ENCODE results near the gene POLR2M. TPM values are rescaled to one million over a fixed set of nuclear protein-coding genes. Genes with fewer than 3 reads are reported as not detected.
A peak's percentile ranks its signal among the peaks of the same experiment; 100 is the strongest.

POLR2M gene
- total RNA-seq, 1 donor from 2014 or later = 1,069 TPM

GRCh38 chr15:57690341-57690966, 16.1 kb upstream of the POLR2M start:
- no peak overlapping the region for H3K4me3 Mint-ChIP-seq
- H3K27me3 Mint-ChIP-seq (ENCODE audit: insufficient read depth, low read depth) = no peaks in the 10 kb centered on the region
- H3K36me3 ChIP-seq = no peaks in the 10 kb centered on the region
- no peak overlapping the region for H3K9ac ChIP-seq
- peak overlapping the region; percentile 10 for H2AFZ ChIP-seq (replicated peaks)
- no peaks in the 10 kb centered on the region for H3K9me3 ChIP-seq (ENCODE audit: low read depth)
- no peak overlapping the region for H3K4me3 ChIP-seq
- H3K36me3 Mint-ChIP-seq = no peaks in the 10 kb centered on the region
- no peaks in the 10 kb centered on the region for H4K20me1 ChIP-seq (ENCODE audit: low read depth)
- H3K27me3 ChIP-seq = no peaks in the 10 kb centered on the region
- no peaks in the 10 kb centered on the region for H3K9me3 Mint-ChIP-seq
- no peak overlapping the region for H3K27ac ChIP-seq
- no peak overlapping the region for H3K4me2 ChIP-seq
- no peak overlapping the region for H3K27ac Mint-ChIP-seq
- no peaks in the 10 kb centered on the region for H3K79me2 ChIP-seq (ENCODE audit: low read depth)
- peaks cover 3% of the 10 kb centered on the region for H3F3A ChIP-seq (ENCODE audit: low read depth)
- peaks cover 2% of the 10 kb centered on the region for H3K4me1 Mint-ChIP-seq
- H3K4me1 ChIP-seq = no peaks in the 10 kb centered on the region
- no peak for DNase-seq (ENCODE audit: low spot score)
- TF ChIP-seq EZH2phosphoT487 (IDR thresholded peaks at IDR 0.05) (no peak), EZH2 (IDR thresholded peaks at IDR 0.05) (no peak), CTCF (IDR thresholded peaks at IDR 0.05) (no peak)

- Histone ChIP-seq H3K9ac (no peak overlapping the region), H3K4me2 (no peak overlapping the region), H3K79me2 (ENCODE audit: low read depth) (no peaks in the 10 kb centered on the region), H3K36me3 (no peaks in the 10 kb centered on the region), H3K9me3 (ENCODE audit: low read depth) (no peaks in the 10 kb centered on the region), H4K20me1 (ENCODE audit: low read depth) (no peaks in the 10 kb centered on the region), H3F3A (ENCODE audit: low read depth) (peaks cover 3% of the 10 kb centered on the region), H3K27ac (no peak overlapping the region), H2AFZ (replicated peaks) (no peak overlapping the region), H3K4me3 (no peak overlapping the region), H3K4me1 (no peaks in the 10 kb centered on the region), H3K27me3 (no peaks in the 10 kb centered on the region)
- Mint-ChIP-seq H3K36me3 (no peaks in the 10 kb centered on the region), H3K4me1 (no peaks in the 10 kb centered on the region), H3K9me3 (no peaks in the 10 kb centered on the region), H3K27ac (no peak overlapping the region), H3K4me3 (no peak overlapping the region), H3K27me3 (ENCODE audit: insufficient read depth, low read depth) (no peaks in the 10 kb centered on the region)
- no peak for DNase-seq (ENCODE audit: low spot score)
- TF ChIP-seq EZH2phosphoT487 (IDR thresholded peaks at IDR 0.05) (no peak), CTCF (IDR thresholded peaks at IDR 0.05) (no peak), EZH2 (IDR thresholded peaks at IDR 0.05) (no peak)
These were observed 15.4 kb upstream of the POLR2M start for GRCh38 chr15:57691082-57691481.

GRCh38 chr15:57692709-57693108, 13.8 kb upstream of the POLR2M start:
- H3K36me3 Mint-ChIP-seq = no peaks in the 10 kb centered on the region
- H3K27ac Mint-ChIP-seq = no peak overlapping the region
- H4K20me1 ChIP-seq (ENCODE audit: low read depth) = no peaks in the 10 kb centered on the region
- H3F3A ChIP-seq (ENCODE audit: low read depth) = peaks cover 3% of the 10 kb centered on the region
- no peak overlapping the region for H3K9ac ChIP-seq
- H3K27me3 Mint-ChIP-seq (ENCODE audit: insufficient read depth, low read depth) = no peaks in the 10 kb centered on the region
- no peaks in the 10 kb centered on the region for H3K79me2 ChIP-seq (ENCODE audit: low read depth)
- H3K4me3 ChIP-seq = no peak overlapping the region
- H3K27me3 ChIP-seq = no peaks in the 10 kb centered on the region
- no peaks in the 10 kb centered on the region for H3K4me1 Mint-ChIP-seq
- no peak overlapping the region for H3K4me2 ChIP-seq
- H3K9me3 Mint-ChIP-seq = no peaks in the 10 kb centered on the region
- no peak for DNase-seq (ENCODE audit: low spot score)
- no peaks in the 10 kb centered on the region for H3K36me3 ChIP-seq
- H3K4me1 ChIP-seq = no peaks in the 10 kb centered on the region
- H3K4me3 Mint-ChIP-seq = no peak overlapping the region
- H2AFZ ChIP-seq (replicated peaks) = no peak overlapping the region
- TF ChIP-seq EZH2 (IDR thresholded peaks at IDR 0.05) (no peak), EZH2phosphoT487 (IDR thresholded peaks at IDR 0.05) (no peak), CTCF (IDR thresholded peaks at IDR 0.05) (no peak)
- H3K27ac ChIP-seq = no peak overlapping the region
- no peaks in the 10 kb centered on the region for H3K9me3 ChIP-seq (ENCODE audit: low read depth)
